GM03348 (cell line): ENCODE data around the gene LHFPL3.

Source experiments
- DNase-seq: peaks from one replicate; pipeline ENCODE4 v3.0.0; 2012; ENCODE audit warnings: low spot score

Gene LHFPL3

DNA sequence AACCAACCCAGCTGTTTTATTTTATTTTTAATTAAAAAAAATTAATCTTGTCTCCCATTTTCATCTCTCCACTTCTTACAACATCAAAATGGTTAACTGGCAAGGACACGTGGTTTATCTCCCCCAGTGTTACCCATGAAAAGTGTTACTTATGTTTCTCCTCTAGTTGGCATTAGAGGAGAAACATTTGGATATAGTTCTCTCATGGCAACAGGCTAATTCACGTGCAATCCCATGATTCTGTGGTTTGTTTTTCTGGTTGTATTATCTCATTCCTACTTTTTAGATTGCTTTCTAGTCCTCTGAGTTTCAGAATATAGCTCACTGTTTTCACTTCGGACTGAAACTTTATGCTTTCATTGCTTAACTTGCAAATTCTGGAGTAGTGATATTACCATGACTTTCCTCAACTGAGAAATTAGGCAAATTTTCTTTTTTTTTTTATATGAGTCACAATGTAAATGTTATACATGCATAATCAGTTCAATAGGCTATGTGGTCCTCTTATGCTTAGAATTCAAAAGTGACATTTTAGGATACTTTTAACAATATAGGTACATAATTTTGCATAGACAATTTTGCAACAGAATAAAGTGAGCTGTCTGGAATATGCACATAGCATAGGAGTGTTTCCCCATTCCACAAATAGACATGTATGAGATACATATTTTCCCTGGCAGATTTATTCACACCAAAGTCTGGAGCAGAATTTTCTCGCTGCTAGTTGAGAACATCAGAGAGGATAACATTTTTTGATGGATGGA, 43.0 kb downstream of the LHFPL3 start:
- no peak for DNase-seq

- no peak for DNase-seq
Measured at GRCh38 chr7:104371980-104372357, 43.6 kb downstream of the LHFPL3 start.

DNA sequence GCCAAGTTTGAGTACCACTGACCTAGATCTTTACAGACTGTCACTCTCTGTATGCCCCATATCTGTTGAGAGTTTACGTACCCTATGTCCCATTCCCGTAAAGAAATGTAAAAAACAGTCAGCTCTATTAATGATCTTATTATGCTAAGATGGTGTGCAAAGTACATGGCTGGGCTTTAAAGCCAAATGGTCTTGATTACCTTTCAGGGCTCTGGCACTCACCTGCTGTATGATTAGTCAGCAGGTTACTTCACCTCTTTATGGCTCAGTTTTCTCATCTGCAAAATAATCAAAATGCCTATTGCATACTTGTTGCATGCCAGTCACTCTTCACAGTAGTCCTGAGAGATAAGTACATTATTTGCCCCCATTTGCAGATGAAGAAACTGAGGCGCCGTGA, 54.2 kb downstream of the LHFPL3 start:
- DNase-seq: no peak

DNA sequence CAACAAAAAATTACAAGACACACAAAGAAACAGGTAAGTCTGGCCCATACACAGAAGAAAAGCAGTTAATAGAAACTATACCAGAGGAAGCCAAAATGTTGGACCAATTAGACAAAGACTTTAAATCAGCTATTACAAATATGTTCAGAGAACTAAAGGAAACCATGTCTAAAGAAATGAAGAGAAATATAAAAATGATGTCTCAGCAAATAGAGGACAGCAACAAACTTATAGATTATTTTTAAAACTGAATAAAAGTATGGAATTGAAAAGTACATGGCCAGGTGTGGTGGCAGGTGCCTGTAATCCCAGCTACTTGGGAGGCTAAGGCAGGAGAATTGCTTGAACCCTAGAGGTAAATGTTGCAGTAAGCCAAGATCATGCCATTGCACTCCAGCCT, 58.5 kb downstream of the LHFPL3 start:
- no peak for DNase-seq

GRCh38 chr7:104388222-104388621, 59.8 kb downstream of the LHFPL3 start:
- DNase-seq: no peak

DNA sequence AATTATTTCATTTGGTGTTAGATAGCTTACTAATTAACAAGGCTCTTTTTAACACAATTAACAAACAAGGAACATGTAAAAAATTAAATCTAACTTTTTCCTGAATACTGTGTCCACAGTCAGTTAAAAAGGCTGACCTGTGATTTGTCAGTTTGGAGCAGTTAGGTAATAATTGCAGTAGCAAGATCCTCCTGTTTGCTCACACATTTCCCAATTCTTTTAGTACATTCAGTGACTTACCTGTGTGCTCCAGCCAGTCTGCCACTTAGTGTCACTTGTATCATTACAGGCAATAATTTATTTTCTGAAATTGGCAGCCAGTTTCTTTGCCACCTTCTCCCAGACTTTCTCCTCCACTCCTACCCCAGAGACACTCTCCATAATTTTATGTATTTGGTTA, 66.8 kb downstream of the LHFPL3 start:
- no peak for DNase-seq

GRCh38 chr7:104397442-104397841, 69.0 kb downstream of the LHFPL3 start:
- DNase-seq: no peak

DNA sequence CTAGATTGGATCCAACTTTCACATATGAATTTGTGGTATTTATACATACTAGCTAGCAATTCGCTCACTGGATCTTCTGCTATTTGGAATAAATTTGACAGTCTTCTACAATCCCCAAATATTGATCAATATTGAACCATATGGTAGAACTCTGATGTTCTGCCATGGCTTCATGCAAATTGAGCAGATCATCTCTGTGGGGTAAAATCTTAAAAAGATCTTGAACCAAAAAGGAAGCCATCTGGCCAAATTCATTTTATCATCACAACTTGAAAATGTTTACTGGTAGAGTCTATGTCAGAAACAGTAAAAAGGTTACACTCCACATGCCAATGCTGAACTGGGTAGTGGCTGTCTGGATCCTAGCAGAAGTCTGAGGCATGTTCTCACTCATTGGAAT, 80.0 kb downstream of the LHFPL3 start:
- DNase-seq: no peak

GRCh38 chr7:104410742-104411141, 82.3 kb downstream of the LHFPL3 start:
- no peak for DNase-seq

DNA sequence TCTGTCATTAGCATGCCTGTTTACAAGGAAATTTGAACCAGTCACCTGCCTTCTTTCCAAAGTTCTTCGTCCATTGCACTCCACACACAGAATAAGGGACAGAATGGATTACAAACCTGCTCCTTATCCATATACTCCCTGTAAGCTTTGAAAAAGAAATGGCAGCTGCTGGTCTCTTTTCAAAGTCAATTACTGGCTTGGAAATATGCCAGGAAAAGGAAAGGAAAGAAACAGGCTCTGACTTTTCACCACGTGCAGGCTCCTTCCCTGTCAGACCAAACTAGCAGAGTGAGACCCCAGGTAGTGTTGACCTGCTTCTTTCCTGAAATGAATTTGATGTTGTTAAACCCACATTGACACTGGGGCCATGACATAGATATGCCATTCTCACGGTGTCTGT, 84.5 kb downstream of the LHFPL3 start:
- DNase-seq: no peak

GRCh38 chr7:104414216-104414615, 85.8 kb downstream of the LHFPL3 start:
- DNase-seq: no peak

DNA sequence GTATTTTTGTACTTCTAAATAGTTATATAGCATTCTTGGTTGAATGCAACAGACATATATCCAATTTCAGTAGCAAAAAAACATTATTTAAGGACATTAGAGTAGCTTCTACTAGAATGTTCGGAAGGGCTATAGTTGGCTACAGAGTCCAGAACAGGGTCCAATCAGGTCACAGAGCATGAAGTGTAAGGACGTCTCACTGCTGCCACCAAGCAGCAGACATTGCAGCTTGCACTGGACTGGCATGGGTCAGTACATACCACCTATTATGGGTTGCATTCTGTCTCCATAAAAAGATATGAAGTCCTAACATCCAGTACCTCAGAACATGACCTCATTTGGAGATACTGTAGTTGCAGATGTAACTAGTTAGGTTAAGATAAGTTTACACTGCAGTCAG, 87.3 kb downstream of the LHFPL3 start:
- no peak for DNase-seq

DNA sequence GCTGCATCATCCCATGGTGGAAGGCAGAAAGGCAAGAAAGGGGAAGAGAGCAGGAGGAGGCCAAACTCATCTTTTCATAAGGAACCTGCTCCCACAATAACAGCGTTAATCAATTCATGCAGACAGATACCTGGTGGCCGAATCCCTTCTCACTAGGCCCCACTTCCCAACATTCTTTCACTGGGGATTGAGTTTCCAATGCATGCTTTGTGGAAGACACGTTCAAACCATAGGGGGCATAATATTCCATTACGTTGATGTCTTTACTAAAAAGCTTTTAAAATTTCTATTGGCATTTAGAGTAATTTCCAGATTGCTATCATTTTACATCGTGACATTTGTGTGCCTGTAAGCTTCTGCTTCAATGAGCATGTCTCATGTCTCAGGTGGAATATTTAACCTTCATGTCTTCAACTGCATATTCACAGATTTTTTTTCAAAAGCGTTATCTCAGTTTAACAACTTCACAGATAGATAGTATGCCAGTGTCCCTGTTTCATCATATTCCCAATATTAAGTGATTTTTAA, 88.5 kb downstream of the LHFPL3 start:
- DNase-seq: no peak

GRCh38 chr7:104431930-104432329, 103.5 kb downstream of the LHFPL3 start:
- no peak for DNase-seq

GRCh38 chr7:104434129-104434528, 105.7 kb downstream of the LHFPL3 start:
- DNase-seq: no peak

DNA sequence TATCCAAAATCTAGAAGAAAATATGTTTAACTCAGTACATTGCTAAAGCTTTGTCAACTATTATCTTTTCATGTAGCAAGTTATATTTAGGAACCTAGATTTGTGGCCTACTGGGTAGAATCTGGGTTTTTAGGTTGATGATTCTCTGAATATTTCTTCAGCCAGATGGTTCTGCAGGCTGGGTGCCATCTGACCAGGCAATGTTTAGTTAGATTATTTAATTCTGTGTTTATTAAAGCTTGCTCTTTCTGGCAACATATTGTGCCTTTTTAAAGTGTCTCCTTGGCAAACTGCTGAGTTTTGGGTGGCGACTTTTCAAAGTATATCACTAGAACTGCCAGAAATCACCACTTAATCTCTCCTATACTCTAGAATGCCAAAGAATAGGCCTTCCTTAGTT, 114.1 kb downstream of the LHFPL3 start:
- no peak for DNase-seq

- DNase-seq: no peak
Measured at GRCh38 chr7:104444017-104444416, 115.6 kb downstream of the LHFPL3 start.

DNA sequence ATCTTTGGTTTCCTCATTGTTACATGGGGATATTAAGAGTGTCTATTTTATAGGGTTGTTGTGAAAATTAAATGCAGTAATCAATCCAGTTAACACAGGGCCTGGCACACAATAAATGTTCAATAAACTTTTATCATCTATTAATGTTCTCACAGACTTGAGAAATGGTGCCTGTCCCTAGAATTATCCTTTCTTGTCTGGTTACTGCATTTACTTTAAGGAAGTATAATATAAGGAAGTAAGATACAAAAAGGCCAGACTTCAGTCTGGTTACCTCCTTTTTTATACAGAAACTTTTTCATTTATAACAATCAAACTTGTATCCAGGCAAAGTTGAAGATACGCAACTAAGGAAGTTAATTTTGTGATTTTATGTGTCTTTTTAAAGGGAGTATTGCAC, 117.0 kb downstream of the LHFPL3 start:
- DNase-seq: no peak

GRCh38 chr7:104450861-104451260, 122.5 kb downstream of the LHFPL3 start:
- DNase-seq: no peak

DNA sequence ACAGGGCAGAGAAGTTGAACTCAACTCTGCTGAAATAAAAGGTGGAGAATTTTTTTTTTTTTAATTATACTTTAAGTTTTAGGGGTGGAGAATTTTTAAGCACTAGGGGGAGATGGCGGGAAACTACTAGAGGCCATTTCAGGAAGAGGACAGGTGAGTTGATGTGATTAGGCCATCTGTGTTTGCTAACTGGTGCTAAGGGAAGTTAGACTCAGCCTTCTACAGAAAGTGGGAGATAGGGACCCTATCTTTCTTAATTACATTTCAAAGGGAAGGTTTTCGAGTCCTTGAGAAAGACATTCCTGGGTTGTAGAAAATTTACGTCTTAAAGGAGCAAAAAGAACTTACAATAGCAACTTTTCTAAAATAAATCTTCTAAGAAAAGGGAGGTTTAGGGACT, 124.8 kb downstream of the LHFPL3 start:
- no peak for DNase-seq

DNA sequence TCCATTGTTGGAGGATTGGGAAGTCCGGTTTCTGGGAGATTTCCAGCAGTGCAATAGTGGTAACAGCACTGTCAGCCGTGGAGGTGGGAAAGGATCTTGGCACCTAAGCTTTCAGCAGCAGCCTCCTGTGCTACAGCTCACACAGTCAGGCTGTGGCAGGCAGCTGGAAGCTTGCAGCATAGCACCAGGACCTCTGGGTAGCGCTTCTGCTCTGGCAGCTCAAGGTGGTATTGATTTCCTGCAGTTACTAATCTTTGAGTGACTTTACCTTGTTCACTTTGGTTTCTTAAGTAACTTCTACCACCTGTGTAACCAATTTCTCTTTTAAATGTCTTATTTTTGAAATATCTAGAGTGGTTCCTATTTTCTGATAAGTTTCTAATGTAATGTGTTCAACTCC, 130.5 kb downstream of the LHFPL3 start:
- DNase-seq: no peak

DNA sequence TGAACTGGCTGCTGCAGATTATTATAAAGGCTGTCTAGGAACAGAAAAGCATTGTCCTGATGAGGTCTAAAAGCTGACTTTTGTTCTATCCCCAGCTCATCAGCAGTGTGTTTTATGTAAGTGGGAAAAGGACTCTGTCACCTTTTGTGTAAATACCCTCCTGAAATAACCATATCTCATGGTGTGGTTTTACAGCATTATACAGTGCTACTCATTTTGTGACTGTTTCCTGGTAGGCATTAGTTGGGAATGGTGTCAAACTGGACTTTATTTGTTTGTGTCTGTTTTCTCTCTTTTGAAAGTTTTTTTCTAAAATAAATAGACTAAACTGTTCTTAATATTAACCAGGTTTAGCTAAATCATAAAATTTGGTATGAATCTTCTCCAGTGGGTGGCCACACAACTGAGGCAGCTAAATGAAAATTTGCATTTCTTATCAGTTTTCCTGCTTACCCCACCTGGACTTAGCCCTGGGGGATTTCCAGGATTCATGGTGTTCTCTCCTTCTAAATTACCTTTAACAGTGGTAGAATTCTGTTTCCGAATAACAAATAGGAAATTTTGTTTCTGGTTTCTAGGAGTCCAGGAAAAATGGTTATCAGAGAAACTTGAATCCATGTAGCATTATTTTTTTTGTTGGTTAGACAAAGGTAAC, 140.9 kb downstream of the LHFPL3 start:
- DNase-seq: no peak

DNA sequence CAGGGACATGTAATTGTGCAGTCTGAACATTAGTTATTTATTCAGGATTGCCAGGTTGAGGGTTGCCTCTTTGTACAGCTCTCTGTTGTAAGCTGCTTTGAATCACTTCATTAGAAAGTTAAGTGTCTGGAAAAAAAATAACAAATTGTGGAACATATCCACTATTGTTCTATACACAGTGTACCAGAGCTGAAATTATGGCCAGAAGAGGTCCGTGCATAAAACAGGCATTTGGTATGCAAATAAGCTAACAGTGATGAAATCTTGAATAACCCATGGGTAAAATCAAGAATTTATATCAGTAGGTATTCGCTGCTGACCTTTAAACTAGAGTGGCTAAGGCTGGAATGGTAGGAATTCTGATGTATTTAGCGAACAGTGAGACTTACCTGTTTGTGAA, 152.1 kb downstream of the LHFPL3 start:
- DNase-seq: no peak
